ENCODE data around the gene GALNT6. TPM values are rescaled to one million over a fixed set of nuclear protein-coding genes. Genes with fewer than 3 reads are reported as not detected.

The GALNT6 gene
- total RNA-seq, 1 donor from 2014 or later = 24.0 TPM

DNA sequence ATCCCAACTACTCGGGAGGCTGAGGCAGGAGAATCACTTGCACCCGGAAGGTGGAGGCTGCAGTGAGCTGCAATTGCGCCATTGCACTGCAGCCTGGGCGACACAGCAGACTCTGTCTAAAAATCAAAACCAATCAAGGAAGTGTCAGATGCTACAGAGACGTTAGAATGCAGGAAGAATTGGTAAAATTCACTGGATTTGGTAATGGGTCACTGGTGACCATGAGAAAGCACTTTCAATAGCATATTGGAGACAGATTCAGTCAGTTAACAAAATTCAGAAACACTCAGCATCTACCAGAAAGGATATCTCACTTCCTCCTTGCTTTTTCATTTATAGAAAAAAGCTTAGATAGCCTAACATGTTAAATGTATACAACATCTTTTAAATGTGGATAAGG, 84.7 kb downstream of the GALNT6 start:
- TF ChIP-seq, protein P1, sequence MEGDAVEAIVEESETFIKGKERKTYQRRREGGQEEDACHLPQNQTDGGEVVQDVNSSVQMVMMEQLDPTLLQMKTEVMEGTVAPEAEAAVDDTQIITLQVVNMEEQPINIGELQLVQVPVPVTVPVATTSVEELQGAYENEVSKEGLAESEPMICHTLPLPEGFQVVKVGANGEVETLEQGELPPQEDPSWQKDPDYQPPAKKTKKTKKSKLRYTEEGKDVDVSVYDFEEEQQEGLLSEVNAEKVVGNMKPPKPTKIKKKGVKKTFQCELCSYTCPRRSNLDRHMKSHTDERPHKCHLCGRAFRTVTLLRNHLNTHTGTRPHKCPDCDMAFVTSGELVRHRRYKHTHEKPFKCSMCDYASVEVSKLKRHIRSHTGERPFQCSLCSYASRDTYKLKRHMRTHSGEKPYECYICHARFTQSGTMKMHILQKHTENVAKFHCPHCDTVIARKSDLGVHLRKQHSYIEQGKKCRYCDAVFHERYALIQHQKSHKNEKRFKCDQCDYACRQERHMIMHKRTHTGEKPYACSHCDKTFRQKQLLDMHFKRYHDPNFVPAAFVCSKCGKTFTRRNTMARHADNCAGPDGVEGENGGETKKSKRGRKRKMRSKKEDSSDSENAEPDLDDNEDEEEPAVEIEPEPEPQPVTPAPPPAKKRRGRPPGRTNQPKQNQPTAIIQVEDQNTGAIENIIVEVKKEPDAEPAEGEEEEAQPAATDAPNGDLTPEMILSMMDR (IDR thresholded peaks at IDR 0.05) = no peak
- DNase-seq = no peak
- Histone ChIP-seq H3K36me3 (peaks cover 30% of the 10 kb centered on the region), H3K9me3 (no peaks in the 10 kb centered on the region), H3K27ac (no peak overlapping the region), H3K27me3 (ENCODE audit: low read depth) (no peaks in the 10 kb centered on the region), H3K4me3 (no peak overlapping the region), H3K4me1 (peaks cover 6% of the 10 kb centered on the region)
- ATAC-seq = no peak
- intact Hi-C loops (cut with DNase I) = no loop called here

Other genes with a start within 250 kb of the GALNT6 start
- gene TFCP2, start 218.3 kb downstream of the GALNT6 start, total RNA-seq = 30.2 TPM
- gene POU6F1, start 173.3 kb downstream of the GALNT6 start, total RNA-seq = 13.5 TPM
- gene DAZAP2, start 152.6 kb downstream of the GALNT6 start, total RNA-seq = 259 TPM
- gene SMAGP, start 121.0 kb downstream of the GALNT6 start, total RNA-seq = 31.3 TPM
- 45.4 TPM for gene BIN2, start 67.2 kb downstream of the GALNT6 start, total RNA-seq
- not detected for gene CELA1, start 44.7 kb downstream of the GALNT6 start, total RNA-seq
- gene SLC4A8, start 33.4 kb upstream of the GALNT6 start, total RNA-seq = 8.3 TPM
- gene SCN8A, start 199.8 kb upstream of the GALNT6 start, total RNA-seq = 0.53 TPM